Lower leg skin (tissue), 4 donors: Measurements from ENCODE around the gene ZNF343. TPM values are rescaled to one million over a fixed set of nuclear protein-coding genes. Genes with fewer than 3 reads are reported as not detected.

ENCODE experiments used
- DNase-seq, 2 donors: peaks; one replicate each; pipeline ENCODE4 v3.0.0-alpha.2; 2019; ENCODE audit warnings: low spot score in 2 of 2
- H3K4me3 ChIP-seq: fragments of 200-600 bp; sonication (generic); 2 replicates; pipeline ENCODE4 v1.5.1; 2017; ENCODE audit warnings: mild to moderate bottlenecking, low read depth; ENCODE audit not compliant: poor library complexity, severe bottlenecking
- POLR2A ChIP-seq, 2 donors: fragments of 450-650 bp; IDR thresholded peaks; one replicate each; pipeline ENCODE4 v1.6.1; 2016 to 2017; ENCODE audit warnings: antibody characterized with exemption in 2 of 2, mild to moderate bottlenecking in 1 of 2, moderate library complexity in 1 of 2
- WGBS, 2 donors: methylation state at CpG; one replicate each; pipeline ENCODE4 v1.1.5; 2018; 5-methylcytosine and 5-hydroxymethylcytosine counted together
- intact Hi-C: fragments of 100-400 bp; cut with DNase I; formaldehyde crosslinking; loops from one replicate; pipeline ENCODE4 v1.15.0; 2023; ENCODE audit warnings: low total_unique reads
- total RNA-seq, 4 donors: library from RNA; depleted of rRNA; stranded (reverse); fragments of >200 nt; gene quantifications; one replicate each; pipeline ENCODE4 v1.1.0, GENCODE V29; 2016
- TF ChIP-seq, protein P1 (sequence below), 3 donors: fragments of 450-650 bp; IDR thresholded peaks; one replicate each; pipeline ENCODE4 v1.5.1; 2016; ENCODE audit warnings: antibody characterized with exemption in 3 of 3, mild to moderate bottlenecking in 3 of 3, moderate library complexity in 2 of 3

ZNF343 gene
- total RNA-seq, 4 donors from 2014 or later = 10.6 to 12.9 (median 11.3) TPM

GRCh38 chr20:2518558-2518957 is 9.8 kb upstream of the ZNF343 start:
- WGBS, 2 donors = 76 to 79% methylated on average over 4 of the region's 4 CpGs
- DNase-seq = peak in 1 of 2 donors; percentile 23
- no peak overlapping the region for H3K4me3 ChIP-seq
- intact Hi-C loops = no loop called here
- TF ChIP-seq, protein P1, sequence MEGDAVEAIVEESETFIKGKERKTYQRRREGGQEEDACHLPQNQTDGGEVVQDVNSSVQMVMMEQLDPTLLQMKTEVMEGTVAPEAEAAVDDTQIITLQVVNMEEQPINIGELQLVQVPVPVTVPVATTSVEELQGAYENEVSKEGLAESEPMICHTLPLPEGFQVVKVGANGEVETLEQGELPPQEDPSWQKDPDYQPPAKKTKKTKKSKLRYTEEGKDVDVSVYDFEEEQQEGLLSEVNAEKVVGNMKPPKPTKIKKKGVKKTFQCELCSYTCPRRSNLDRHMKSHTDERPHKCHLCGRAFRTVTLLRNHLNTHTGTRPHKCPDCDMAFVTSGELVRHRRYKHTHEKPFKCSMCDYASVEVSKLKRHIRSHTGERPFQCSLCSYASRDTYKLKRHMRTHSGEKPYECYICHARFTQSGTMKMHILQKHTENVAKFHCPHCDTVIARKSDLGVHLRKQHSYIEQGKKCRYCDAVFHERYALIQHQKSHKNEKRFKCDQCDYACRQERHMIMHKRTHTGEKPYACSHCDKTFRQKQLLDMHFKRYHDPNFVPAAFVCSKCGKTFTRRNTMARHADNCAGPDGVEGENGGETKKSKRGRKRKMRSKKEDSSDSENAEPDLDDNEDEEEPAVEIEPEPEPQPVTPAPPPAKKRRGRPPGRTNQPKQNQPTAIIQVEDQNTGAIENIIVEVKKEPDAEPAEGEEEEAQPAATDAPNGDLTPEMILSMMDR (IDR thresholded peaks at IDR 0.05) = no peak
- TF ChIP-seq POLR2A (IDR thresholded peaks at IDR 0.05) = no peak

DNA sequence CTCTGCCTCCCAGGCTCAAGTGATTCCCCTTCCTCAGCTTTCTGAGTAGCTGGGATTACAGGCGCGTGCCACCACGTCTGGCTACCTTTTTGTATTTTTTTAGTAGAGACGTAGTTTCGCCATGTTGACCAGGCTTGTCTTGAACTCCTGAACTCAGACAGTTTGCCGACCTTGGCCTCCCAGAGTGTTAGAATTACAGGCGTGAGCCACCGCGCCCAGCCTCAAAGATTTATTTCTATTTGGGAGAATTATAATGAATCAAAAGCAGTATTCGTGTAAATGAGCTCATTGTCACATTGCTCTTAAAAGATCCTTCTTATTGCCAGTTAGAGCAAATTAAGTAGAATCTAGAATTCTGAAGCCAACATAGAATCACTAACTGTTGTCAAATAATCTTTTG is 9.4 kb upstream of the ZNF343 start:
- no peak for TF ChIP-seq POLR2A (IDR thresholded peaks at IDR 0.05)
- TF ChIP-seq, protein P1 (IDR thresholded peaks at IDR 0.05) = no peak
- no peak overlapping the region for H3K4me3 ChIP-seq
- 85 to 89% methylated on average over 10 of the region's 10 CpGs for WGBS, 2 donors
- no peak for DNase-seq
- intact Hi-C loops = no loop called here

- no peak overlapping the region for H3K4me3 ChIP-seq
- no peak for DNase-seq
- WGBS, 2 donors = 74 to 80% methylated on average over 2 of the region's 2 CpGs
- intact Hi-C loops = no loop called here
- TF ChIP-seq, protein P1 (IDR thresholded peaks at IDR 0.05) = peak in 1 of 3 donors; percentile 49
- no peak for TF ChIP-seq POLR2A (IDR thresholded peaks at IDR 0.05)
Measured at GRCh38 chr20:2516399-2516798, 7.7 kb upstream of the ZNF343 start.

DNA sequence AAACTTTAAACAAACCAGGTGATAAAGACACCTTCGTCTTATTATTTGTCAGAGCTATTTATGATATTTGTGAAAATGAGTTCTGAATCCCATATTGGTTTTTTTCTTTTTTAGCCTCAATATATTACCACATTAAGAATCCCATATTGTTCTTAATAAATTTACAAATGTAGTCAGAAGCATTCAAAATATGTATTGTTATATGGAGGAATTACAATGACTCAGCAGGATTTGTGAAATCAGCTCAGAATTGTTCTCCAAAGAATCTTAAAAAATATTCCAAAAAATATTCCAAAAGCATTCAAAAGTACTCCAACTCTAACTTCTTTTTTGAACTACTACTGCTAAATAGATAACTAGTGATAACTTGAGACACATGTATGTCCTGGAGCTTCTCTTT is 6.5 kb upstream of the ZNF343 start:
- no peak for TF ChIP-seq POLR2A (IDR thresholded peaks at IDR 0.05)
- TF ChIP-seq, protein P1 (IDR thresholded peaks at IDR 0.05) = no peak
- intact Hi-C loops = no loop called here
- no peak for DNase-seq
- WGBS, 2 donors = 80 to 84% methylated on average over 1 of the region's 1 CpG
- H3K4me3 ChIP-seq = no peak overlapping the region

- 83 to 85% methylated on average over 3 of the region's 3 CpGs for WGBS, 2 donors
Measured at GRCh38 chr20:2509794-2510193, 1.1 kb upstream of the ZNF343 start.

DNA sequence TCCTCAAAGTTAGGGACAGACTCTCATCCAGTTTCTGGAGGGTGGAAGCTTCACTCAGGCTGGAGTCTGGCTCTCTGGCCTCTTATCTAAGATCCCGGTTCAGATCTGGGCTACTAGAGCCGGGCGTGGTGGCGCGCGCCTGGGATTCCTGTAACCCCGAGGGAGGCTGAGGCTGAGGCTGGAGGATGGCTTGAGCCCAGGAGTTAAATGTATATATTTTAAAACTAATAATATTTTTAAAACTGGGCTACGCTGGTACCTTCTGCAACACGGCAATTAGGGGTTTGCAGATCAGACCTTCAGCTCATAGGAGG is 710 bp upstream of the ZNF343 start:
- 46 to 58% methylated on average over 9 of the region's 9 CpGs for WGBS, 2 donors
- intact Hi-C loops = no loop called here
- H3K4me3 ChIP-seq = peak overlapping the region; percentile 20
- TF ChIP-seq, protein P1 (IDR thresholded peaks at IDR 0.05) = no peak
- TF ChIP-seq POLR2A (IDR thresholded peaks at IDR 0.05) = no peak
- DNase-seq = no peak

More at GRCh38 chr20:2509794-2510193, 1.1 kb upstream of the ZNF343 start:
- no peak for DNase-seq
- intact Hi-C loops = no loop called here
- TF ChIP-seq, protein P1 (IDR thresholded peaks at IDR 0.05) = no peak
- TF ChIP-seq POLR2A (IDR thresholded peaks at IDR 0.05) = no peak
- H3K4me3 ChIP-seq = no peak overlapping the region
